SU-DHL-6 (cell line): ENCODE measurements around the gene ZNF581.

Experiments used
- H2AFZ ChIP-seq: fragments of 200-600 bp; sonication (generic); 2 replicates; pipeline ENCODE4 v1.6.1; 2014; ENCODE audit warnings: low read depth, mild to moderate bottlenecking, moderate library complexity, mixed read lengths, antibody characterized with exemption, low read length; ENCODE audit not compliant: severe bottlenecking
- H3F3A ChIP-seq: fragments of 200-600 bp; shearing (Covaris generic); 2 replicates; pipeline ENCODE4 v1.6.0; 2016; ENCODE audit warnings: antibody characterized with exemption, mild to moderate bottlenecking; ENCODE audit not compliant: insufficient read depth
- H3K27ac ChIP-seq: fragments of 200-600 bp; sonication (generic); 2 replicates; pipeline ENCODE4 v1.5.1; 2016; ENCODE audit warnings: low read depth, mild to moderate bottlenecking, low read length, moderate library complexity, mixed read lengths
- H3K27me3 ChIP-seq: fragments of 200-600 bp; sonication (generic), shearing (Covaris generic); 2 replicates; pipeline ENCODE4 v1.6.0; 2014; ENCODE audit warnings: mild to moderate bottlenecking, low read length
- H3K36me3 ChIP-seq: fragments of 200-600 bp; sonication (generic); 2 replicates; pipeline ENCODE4 v1.6.1; 2014; ENCODE audit warnings: mild to moderate bottlenecking, low read length, mixed read lengths
- H3K4me2 ChIP-seq: fragments of 300-600, 200-600 bp; shearing (Covaris generic), sonication (generic); 2 replicates; pipeline ENCODE4 v1.6.0; 2014; ENCODE audit warnings: low read length, low read depth, mild to moderate bottlenecking; ENCODE audit not compliant: poor library complexity, severe bottlenecking
- H3K4me3 ChIP-seq: fragments of 200-600 bp; sonication (generic); 2 replicates; pipeline ENCODE4 v1.5.1; 2014; ENCODE audit warnings: antibody characterized with exemption, low read length, mild to moderate bottlenecking, mixed read lengths; ENCODE audit not compliant: insufficient read depth, poor library complexity, severe bottlenecking
- H3K79me2 ChIP-seq: fragments of 200-600 bp; sonication (generic); 2 replicates; pipeline ENCODE4 v1.6.1; 2014; ENCODE audit warnings: mild to moderate bottlenecking, low read length, moderate library complexity; ENCODE audit not compliant: insufficient read depth
- H3K9ac ChIP-seq: fragments of 200-600 bp; sonication (generic); 2 replicates; pipeline ENCODE4 v1.7.0; 2014; ENCODE audit warnings: mild to moderate bottlenecking, low read length
- H3K9me2 ChIP-seq: fragments of 200-600 bp; sonication (generic); replicated peaks from 2 replicates; pipeline ENCODE4 v1.6.1; 2014; ENCODE audit warnings: low read length; ENCODE audit not compliant: insufficient read depth
- H3K9me3 ChIP-seq: fragments of 200-600 bp; sonication (generic); 2 replicates; pipeline ENCODE4 v1.6.1; 2014; ENCODE audit warnings: low read length, mixed read lengths; ENCODE audit not compliant: insufficient read depth
- H4K20me1 ChIP-seq: fragments of 200-600 bp; sonication (generic); 2 replicates; pipeline ENCODE4 v1.6.1; 2014; ENCODE audit warnings: low read depth, mild to moderate bottlenecking, antibody characterized with exemption, low read length, moderate library complexity, mixed read lengths
- EZH2phosphoT487 ChIP-seq: fragments of 200-600 bp; sonication (generic), shearing (Covaris generic); conservative IDR thresholded peaks from 2 replicates; pipeline ENCODE4 v1.6.1; 2018; ENCODE audit warnings: mild to moderate bottlenecking, antibody characterized with exemption, low read length, moderate library complexity, mixed read lengths
- TF ChIP-seq, protein P1 (sequence below): fragments of 200-600 bp; sonication (generic); IDR thresholded peaks from one replicate; pipeline ENCODE4 v1.5.1; 2017; ENCODE audit warnings: antibody characterized with exemption, mild to moderate bottlenecking, low read length, moderate library complexity; ENCODE audit not compliant: insufficient read depth, poor library complexity, severe bottlenecking

ZNF581 gene

DNA sequence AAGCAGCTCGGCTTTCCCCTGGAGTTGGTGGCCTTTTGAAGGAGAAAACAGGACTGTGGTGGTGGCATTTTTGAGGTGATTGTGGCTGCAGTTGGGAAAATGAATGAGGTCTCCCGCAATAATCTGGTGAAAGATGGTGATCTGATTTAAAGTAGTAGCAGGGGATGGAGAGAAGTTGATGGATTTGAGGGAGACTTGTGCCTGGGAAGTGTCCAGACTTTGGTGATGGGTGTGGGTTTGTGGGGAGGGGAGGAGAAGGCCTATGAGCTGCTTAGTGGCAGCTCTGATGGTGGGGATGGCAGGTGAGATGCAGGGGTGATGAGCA is 27.6 kb downstream of the ZNF581 start:
- H3F3A ChIP-seq, result peaks cover 27% of the 10 kb centered on the region
- no peak overlapping the region for H3K27ac ChIP-seq
- no peak overlapping the region for H2AFZ ChIP-seq
- no peaks in the 10 kb centered on the region for H3K9me2 ChIP-seq
- TF ChIP-seq, protein P1, sequence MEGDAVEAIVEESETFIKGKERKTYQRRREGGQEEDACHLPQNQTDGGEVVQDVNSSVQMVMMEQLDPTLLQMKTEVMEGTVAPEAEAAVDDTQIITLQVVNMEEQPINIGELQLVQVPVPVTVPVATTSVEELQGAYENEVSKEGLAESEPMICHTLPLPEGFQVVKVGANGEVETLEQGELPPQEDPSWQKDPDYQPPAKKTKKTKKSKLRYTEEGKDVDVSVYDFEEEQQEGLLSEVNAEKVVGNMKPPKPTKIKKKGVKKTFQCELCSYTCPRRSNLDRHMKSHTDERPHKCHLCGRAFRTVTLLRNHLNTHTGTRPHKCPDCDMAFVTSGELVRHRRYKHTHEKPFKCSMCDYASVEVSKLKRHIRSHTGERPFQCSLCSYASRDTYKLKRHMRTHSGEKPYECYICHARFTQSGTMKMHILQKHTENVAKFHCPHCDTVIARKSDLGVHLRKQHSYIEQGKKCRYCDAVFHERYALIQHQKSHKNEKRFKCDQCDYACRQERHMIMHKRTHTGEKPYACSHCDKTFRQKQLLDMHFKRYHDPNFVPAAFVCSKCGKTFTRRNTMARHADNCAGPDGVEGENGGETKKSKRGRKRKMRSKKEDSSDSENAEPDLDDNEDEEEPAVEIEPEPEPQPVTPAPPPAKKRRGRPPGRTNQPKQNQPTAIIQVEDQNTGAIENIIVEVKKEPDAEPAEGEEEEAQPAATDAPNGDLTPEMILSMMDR, result no peak
- TF ChIP-seq EZH2phosphoT487, result no peak
- no peak overlapping the region for H3K4me2 ChIP-seq
- no peaks in the 10 kb centered on the region for H3K9me3 ChIP-seq
- peaks cover 8% of the 10 kb centered on the region; the same call in 1 of the 2 replicates for H3K36me3 ChIP-seq
- no peaks in the 10 kb centered on the region for H3K27me3 ChIP-seq
- H3K9ac ChIP-seq, result no peak overlapping the region
- peaks cover 82% of the 10 kb centered on the region for H3K79me2 ChIP-seq
- H4K20me1 ChIP-seq, result peaks cover 11% of the 10 kb centered on the region
- H3K4me3 ChIP-seq, result no peak overlapping the region

DNA sequence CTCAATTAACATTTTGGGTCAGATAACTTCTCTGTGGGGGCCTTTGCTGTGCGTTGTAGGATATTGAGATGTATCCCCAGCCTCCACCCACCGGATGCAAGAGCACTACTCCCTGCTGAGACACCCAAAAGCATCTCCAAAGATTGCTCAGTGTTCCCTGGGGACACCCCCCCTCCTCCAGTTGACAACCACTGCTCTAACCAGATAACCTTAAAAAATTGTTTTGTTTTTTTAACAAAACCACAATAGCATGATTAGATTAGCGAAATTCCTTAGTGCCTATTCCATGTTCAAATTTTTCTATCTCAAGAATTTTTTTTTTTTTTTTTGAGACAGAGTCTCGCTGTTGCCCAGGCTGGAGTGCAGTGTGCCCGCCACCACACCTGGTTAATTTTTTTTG is 29.0 kb downstream of the ZNF581 start:
- Histone ChIP-seq H3K9me3 (no peaks in the 10 kb centered on the region), H3K27ac (no peak overlapping the region), H3K4me3 (no peak overlapping the region), H3K27me3 (no peaks in the 10 kb centered on the region), H3F3A (peaks cover 41% of the 10 kb centered on the region), H3K4me2 (no peak overlapping the region), H4K20me1 (peaks cover 11% of the 10 kb centered on the region), H3K79me2 (peaks cover 82% of the 10 kb centered on the region), H3K9ac (no peak overlapping the region), H3K9me2 (no peaks in the 10 kb centered on the region), H3K36me3 (peaks cover 8% of the 10 kb centered on the region; the same call in 1 of the 2 replicates), H2AFZ (no peak overlapping the region)
- TF ChIP-seq EZH2phosphoT487, result no peak
- TF ChIP-seq, protein P1, result no peak

DNA sequence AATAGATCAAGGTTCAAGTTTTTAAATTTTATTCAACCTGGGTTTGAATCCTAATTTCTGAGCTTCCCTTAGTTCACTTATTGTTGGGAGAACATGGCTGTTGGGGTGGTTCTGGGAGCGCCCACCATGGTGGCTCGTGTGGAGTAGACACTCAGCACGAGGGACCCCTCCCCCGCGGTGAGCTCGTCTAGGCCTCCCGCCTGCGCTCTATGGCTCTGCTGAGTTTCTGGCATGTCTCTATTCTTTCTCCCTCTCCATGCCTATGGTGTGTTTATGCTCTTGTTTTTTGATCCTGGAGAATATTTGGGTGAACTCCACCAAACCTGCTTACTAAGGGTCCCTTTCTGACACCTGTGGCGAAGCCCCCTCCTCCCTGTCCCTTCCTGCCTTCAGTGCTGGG is 30.0 kb downstream of the ZNF581 start:
- Histone ChIP-seq H3F3A (peaks cover 50% of the 10 kb centered on the region), H3K27me3 (no peaks in the 10 kb centered on the region), H3K9me2 (no peaks in the 10 kb centered on the region), H3K27ac (peak overlapping the region; percentile 26; the same call in 1 of the 2 replicates), H3K9me3 (no peaks in the 10 kb centered on the region), H3K36me3 (peaks cover 6% of the 10 kb centered on the region; the same call in 1 of the 2 replicates), H3K79me2 (peaks cover 79% of the 10 kb centered on the region), H3K9ac (no peak overlapping the region), H2AFZ (no peak overlapping the region), H3K4me2 (peak overlapping the region; percentile 10), H3K4me3 (no peak overlapping the region), H4K20me1 (peaks cover 8% of the 10 kb centered on the region)
- TF ChIP-seq, protein P1, result no peak
- no peak for TF ChIP-seq EZH2phosphoT487
